HEK293 (cell line): ENCODE results near the gene MTCL1.

Experiments
- CTCF ChIA-PET: fragments of 350-600 bp; formaldehyde crosslinking; extraction: SDS; loops from one replicate; lab custom pipeline; 2021; ENCODE audit warnings: antibody characterized with exemption; lab: Yijun Ruan, JAX
- POLR2A ChIA-PET: fragments of 300-600 bp; formaldehyde crosslinking; extraction: SDS; loops from one replicate; lab custom pipeline; 2020; ENCODE audit warnings: antibody characterized with exemption, inconsistent platforms; lab: Yijun Ruan, JAX
- H3K27ac ChIP-seq: fragments of 200-500 bp; sonication (Bioruptor generic); 2 replicates; pipeline ENCODE4 v1.5.1; 2014; ENCODE audit warnings: low read depth, low read length, control low read depth, inconsistent platforms; ENCODE audit errors: extremely low read depth
- H3K36me3 ChIP-seq, 2 experiments: fragments of 200-500 bp in 1 of 2; sonication (Bioruptor generic) in 1 of 2; 1 replicate in 1 of 2; 2 replicates in 1 of 2; pipeline ENCODE4 v1.5.1; 2014 to 2017; ENCODE audit warnings: inconsistent platforms in 2 of 2, low read length in 2 of 2; ENCODE audit not compliant: control insufficient read depth in 2 of 2, insufficient read depth in 1 of 2
- H3K4me1 ChIP-seq: fragments of 200-500 bp; sonication (Bioruptor generic); 2 replicates; pipeline ENCODE4 v1.5.1; 2014; ENCODE audit warnings: mild to moderate bottlenecking, low read length, inconsistent platforms; ENCODE audit not compliant: control insufficient read depth, insufficient read depth
- H3K4me3 ChIP-seq: 2 replicates; pipeline ENCODE4 v1.5.1; 2011; ENCODE audit warnings: low read depth, mild to moderate bottlenecking, control low read depth, low read length, moderate library complexity
- H3K9me3 ChIP-seq: fragments of 200-500 bp; sonication (Bioruptor generic); 2 replicates; pipeline ENCODE4 v1.5.1; 2014; ENCODE audit warnings: low read depth, low read length, inconsistent platforms; ENCODE audit not compliant: control insufficient read depth, insufficient read depth
- BCL11B ChIP-seq: fragments of 450-650 bp; formaldehyde crosslinking; IDR thresholded peaks from 2 replicates; pipeline ENCODE4 v1.5.1; 2016; ENCODE audit warnings: low read depth, missing biosample characterization, missing genetic modification characterization
- FEZF1 ChIP-seq: fragments of 450-650 bp; formaldehyde crosslinking; IDR thresholded peaks from 2 replicates; pipeline ENCODE4 v1.5.1; 2016; ENCODE audit warnings: missing biosample characterization, missing genetic modification characterization
- GLI4 ChIP-seq: fragments of 450-650 bp; formaldehyde crosslinking; IDR thresholded peaks from 2 replicates; pipeline ENCODE4 v1.5.1; 2016; ENCODE audit warnings: missing biosample characterization, missing genetic modification characterization
- GLIS1 ChIP-seq: fragments of 450-650 bp; formaldehyde crosslinking; IDR thresholded peaks from 2 replicates; pipeline ENCODE4 v1.5.1; 2016; ENCODE audit warnings: missing biosample characterization, missing genetic modification characterization
- GLIS2 ChIP-seq: fragments of 450-650 bp; formaldehyde crosslinking; IDR thresholded peaks from 2 replicates; pipeline ENCODE4 v1.5.1; 2016; ENCODE audit warnings: missing biosample characterization, missing genetic modification characterization
- HOXC10 ChIP-seq: sonication (generic); formaldehyde crosslinking; IDR thresholded peaks from 2 replicates; pipeline ENCODE4 v1.8.1; 2023; ENCODE audit warnings: mild to moderate bottlenecking, missing genetic modification reagents
- ZBTB17 ChIP-seq: fragments of 450-650 bp; formaldehyde crosslinking; IDR thresholded peaks from 2 replicates; pipeline ENCODE4 v1.5.1; 2016; ENCODE audit warnings: missing biosample characterization, missing genetic modification characterization
- ZBTB20 ChIP-seq: fragments of 450-650 bp; formaldehyde crosslinking; IDR thresholded peaks from 2 replicates; pipeline ENCODE4 v1.5.1; 2016; ENCODE audit warnings: missing biosample characterization, missing genetic modification characterization
- ZBTB48 ChIP-seq: fragments of 450-650 bp; formaldehyde crosslinking; IDR thresholded peaks from 2 replicates; pipeline ENCODE4 v1.5.1; 2016; ENCODE audit warnings: missing biosample characterization, missing genetic modification characterization
- ZNF529 ChIP-seq: fragments of 450-650 bp; formaldehyde crosslinking; IDR thresholded peaks from 2 replicates; pipeline ENCODE4 v1.5.1; 2017; ENCODE audit warnings: missing genetic modification characterization, missing biosample characterization; ENCODE audit not compliant: insufficient replicate concordance
- ZNF626 ChIP-seq: fragments of 450-650 bp; sonication (Bioruptor Pico); formaldehyde crosslinking; IDR thresholded peaks from 2 replicates; pipeline ENCODE4 v1.5.1; 2018; ENCODE audit warnings: missing biosample characterization, missing genetic modification characterization, inconsistent platforms
- ZNF660 ChIP-seq: fragments of 450-650 bp; IDR thresholded peaks from 2 replicates; pipeline ENCODE4 v1.5.1; 2018; ENCODE audit warnings: missing biosample characterization, mild to moderate bottlenecking, missing genetic modification characterization
- ZNF692 ChIP-seq: fragments of 450-650 bp; formaldehyde crosslinking; IDR thresholded peaks from 2 replicates; pipeline ENCODE4 v1.5.1; 2016; ENCODE audit warnings: missing biosample characterization, missing genetic modification characterization
- ZNF707 ChIP-seq: fragments of 450-650 bp; formaldehyde crosslinking; IDR thresholded peaks from 2 replicates; pipeline ENCODE4 v1.5.1; 2016; ENCODE audit warnings: missing biosample characterization, missing genetic modification characterization
- ZNF777 ChIP-seq: fragments of 450-650 bp; formaldehyde crosslinking; IDR thresholded peaks from 2 replicates; pipeline ENCODE4 v1.5.1; 2017; ENCODE audit warnings: missing biosample characterization, missing genetic modification characterization, borderline replicate concordance
- ZSCAN16 ChIP-seq: fragments of 450-650 bp; formaldehyde crosslinking; IDR thresholded peaks from 2 replicates; pipeline ENCODE4 v1.5.1; 2016; ENCODE audit warnings: missing biosample characterization, missing genetic modification characterization
- TF ChIP-seq, protein P1 (sequence below): fragments of 450-650 bp; formaldehyde crosslinking; IDR thresholded peaks from 2 replicates; pipeline ENCODE4 v1.5.1; 2016; ENCODE audit warnings: missing biosample characterization, missing genetic modification characterization
- TF ChIP-seq, protein P2 (sequence below): fragments of 450-650 bp; formaldehyde crosslinking; IDR thresholded peaks from 2 replicates; pipeline ENCODE4 v1.5.1; 2016; ENCODE audit warnings: missing biosample characterization, missing genetic modification characterization

The MTCL1 gene

DNA sequence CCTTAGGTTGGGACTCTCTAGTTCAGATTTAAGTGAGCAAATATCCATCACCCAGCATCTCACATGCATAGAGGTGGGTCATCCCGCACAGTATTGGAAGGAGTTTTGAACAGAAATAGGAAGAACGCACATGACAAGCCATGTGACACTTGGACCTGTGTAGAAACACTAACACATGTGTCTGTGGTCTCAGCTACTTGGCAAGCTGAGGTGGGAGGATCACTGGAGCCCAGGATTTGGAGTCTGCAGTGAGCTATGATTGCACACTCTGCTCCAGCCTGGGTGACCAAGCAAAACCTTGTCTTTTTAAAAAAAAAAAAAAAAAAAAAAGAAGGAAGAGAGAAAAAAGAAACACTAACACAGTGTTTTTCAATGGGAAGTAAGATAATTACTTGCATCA lies 5.4 kb upstream of the MTCL1 start:
- Histone ChIP-seq H3K4me3 (no peak overlapping the region), H3K36me3 (no peaks in the 10 kb centered on the region), H3K4me1 (peaks cover 6% of the 10 kb centered on the region), H3K27ac (no peak overlapping the region), H3K9me3 (no peaks in the 10 kb centered on the region)
- ChIA-PET CTCF (interaction anchor here (0.7 to 1.0 kb wide), 3 partner anchors 131 to 289 kb away, joined by 3 to 4 read pairs (median 4); no protein-coding TSS in a partner anchor), POLR2A (interaction anchor here (0.7 kb wide), 1 partner anchor 161 kb away, joined by 3 read pairs; no protein-coding TSS in a partner anchor)
- no peak for TF ChIP-seq ZNF529 (tag by site-specific recombination)
- no peak for TF ChIP-seq BCL11B (tag by site-specific recombination)

DNA sequence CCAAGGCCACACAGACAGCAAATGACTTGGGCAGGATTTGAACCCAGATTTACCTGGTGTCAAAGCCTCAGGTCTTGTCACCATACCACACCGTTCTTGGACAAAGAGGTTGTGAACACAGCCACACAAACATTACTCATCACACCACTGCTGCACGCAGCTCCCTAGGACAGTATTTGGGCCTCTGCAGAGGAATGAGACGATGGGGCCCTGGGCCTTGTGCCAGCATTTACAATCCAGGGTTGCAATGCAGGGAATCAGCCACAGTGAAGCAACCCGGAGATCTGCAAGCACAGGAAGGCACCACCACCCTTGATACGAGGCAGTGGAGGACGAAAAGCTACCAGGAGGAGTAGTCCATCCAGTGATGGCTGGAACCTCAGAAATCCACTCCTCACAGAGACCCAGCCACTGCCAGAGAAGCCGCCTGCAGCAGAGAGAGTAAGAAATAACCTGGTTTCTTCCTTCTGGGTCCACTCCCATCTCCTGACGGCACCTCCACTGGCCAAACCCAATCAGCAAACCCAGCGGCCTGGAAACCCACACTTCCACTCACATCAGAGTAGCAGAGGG lies 3.7 kb upstream of the MTCL1 start:
- CTCF ChIA-PET = interaction anchor here (0.6 to 4.0 kb wide), 4 partner anchors 9 to 286 kb away, joined by 3 to 13 read pairs (median 4); no protein-coding TSS in a partner anchor
- H3K27ac ChIP-seq = 0 out of 2 replicates have a peak overlapping the region, but pooled peaks have one; percentile 8

More for the DNA sequence above, 3.7 kb upstream of the MTCL1 start:
- Histone ChIP-seq H3K9me3 (no peaks in the 10 kb centered on the region), H3K4me1 (peaks cover 6% of the 10 kb centered on the region), H3K36me3 (no peaks in the 10 kb centered on the region), H3K4me3 (no peak overlapping the region)
- TF ChIP-seq FEZF1 (tag by site-specific recombination) = no peak
- no peak for TF ChIP-seq GLI4 (tag by site-specific recombination)
- TF ChIP-seq ZBTB17 = 0 out of 2 replicates have a peak, but pooled peaks have one; percentile 29
- TF ChIP-seq ZNF660 (tag by site-specific recombination) = peak; percentile 59; the same call in 1 of the 2 replicates
- TF ChIP-seq, protein P1, sequence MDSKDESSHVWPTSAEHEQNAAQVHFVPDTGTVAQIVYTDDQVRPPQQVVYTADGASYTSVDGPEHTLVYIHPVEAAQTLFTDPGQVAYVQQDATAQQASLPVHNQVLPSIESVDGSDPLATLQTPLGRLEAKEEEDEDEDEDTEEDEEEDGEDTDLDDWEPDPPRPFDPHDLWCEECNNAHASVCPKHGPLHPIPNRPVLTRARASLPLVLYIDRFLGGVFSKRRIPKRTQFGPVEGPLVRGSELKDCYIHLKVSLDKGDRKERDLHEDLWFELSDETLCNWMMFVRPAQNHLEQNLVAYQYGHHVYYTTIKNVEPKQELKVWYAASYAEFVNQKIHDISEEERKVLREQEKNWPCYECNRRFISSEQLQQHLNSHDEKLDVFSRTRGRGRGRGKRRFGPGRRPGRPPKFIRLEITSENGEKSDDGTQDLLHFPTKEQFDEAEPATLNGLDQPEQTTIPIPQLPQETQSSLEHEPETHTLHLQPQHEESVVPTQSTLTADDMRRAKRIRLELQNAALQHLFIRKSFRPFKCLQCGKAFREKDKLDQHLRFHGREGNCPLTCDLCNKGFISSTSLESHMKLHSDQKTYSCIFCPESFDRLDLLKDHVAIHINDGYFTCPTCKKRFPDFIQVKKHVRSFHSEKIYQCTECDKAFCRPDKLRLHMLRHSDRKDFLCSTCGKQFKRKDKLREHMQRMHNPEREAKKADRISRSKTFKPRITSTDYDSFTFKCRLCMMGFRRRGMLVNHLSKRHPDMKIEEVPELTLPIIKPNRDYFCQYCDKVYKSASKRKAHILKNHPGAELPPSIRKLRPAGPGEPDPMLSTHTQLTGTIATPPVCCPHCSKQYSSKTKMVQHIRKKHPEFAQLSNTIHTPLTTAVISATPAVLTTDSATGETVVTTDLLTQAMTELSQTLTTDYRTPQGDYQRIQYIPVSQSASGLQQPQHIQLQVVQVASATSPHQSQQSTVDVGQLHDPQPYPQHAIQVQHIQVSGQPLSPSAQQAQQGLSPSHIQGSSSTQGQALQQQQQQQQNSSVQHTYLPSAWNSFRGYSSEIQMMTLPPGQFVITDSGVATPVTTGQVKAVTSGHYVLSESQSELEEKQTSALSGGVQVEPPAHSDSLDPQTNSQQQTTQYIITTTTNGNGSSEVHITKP (tag by site-specific recombination) = peak; percentile 95
- no peak for TF ChIP-seq ZNF626 (tag by site-specific recombination)
- peak; percentile 44; the same call in 1 of the 2 replicates for TF ChIP-seq GLIS2 (tag by site-specific recombination)
- peak; percentile 97 for TF ChIP-seq ZBTB48 (tag by site-specific recombination)
- no peak for TF ChIP-seq ZSCAN16 (tag by site-specific recombination)
- no peak for TF ChIP-seq ZNF707 (tag by site-specific recombination)
- TF ChIP-seq, protein P2, sequence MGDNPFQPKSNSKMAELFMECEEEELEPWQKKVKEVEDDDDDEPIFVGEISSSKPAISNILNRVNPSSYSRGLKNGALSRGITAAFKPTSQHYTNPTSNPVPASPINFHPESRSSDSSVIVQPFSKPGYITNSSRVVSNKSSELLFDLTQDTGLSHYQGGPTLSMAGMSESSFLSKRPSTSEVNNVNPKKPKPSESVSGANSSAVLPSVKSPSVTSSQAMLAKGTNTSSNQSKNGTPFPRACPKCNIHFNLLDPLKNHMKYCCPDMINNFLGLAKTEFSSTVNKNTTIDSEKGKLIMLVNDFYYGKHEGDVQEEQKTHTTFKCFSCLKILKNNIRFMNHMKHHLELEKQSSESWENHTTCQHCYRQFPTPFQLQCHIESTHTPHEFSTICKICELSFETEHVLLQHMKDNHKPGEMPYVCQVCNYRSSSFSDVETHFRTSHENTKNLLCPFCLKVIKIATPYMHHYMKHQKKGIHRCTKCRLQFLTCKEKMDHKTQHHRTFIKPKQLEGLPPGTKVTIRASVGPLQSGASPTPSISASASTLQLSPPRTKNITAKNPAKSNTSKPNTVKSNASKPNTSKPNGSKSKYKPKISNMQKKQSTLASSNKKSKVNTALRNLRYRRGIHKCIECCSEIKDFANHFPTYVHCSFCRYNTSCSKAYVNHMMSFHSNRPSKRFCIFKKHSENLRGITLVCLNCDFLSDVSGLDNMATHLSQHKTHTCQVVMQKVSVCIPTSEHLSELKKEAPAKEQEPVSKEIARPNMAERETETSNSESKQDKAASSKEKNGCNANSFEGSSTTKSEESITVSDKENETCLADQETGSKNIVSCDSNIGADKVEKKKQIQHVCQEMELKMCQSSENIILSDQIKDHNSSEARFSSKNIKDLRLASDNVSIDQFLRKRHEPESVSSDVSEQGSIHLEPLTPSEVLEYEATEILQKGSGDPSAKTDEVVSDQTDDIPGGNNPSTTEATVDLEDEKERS (tag by site-specific recombination) = no peak
- TF ChIP-seq GLIS1 (tag by site-specific recombination) = peak; percentile 40; the same call in 1 of the 2 replicates
- TF ChIP-seq ZBTB20 (tag by site-specific recombination) = peak; percentile 87
- TF ChIP-seq ZNF692 = peak; percentile 26; the same call in 1 of the 2 replicates
- TF ChIP-seq ZNF777 (tag by site-specific recombination) = no peak
- TF ChIP-seq HOXC10 = no peak
- POLR2A ChIA-PET = no interaction called here
